ENCODE results near the gene POU2AF2.

POU2AF2 gene

GRCh38 chr11:111334532-111335502 is 89.3 kb downstream of the POU2AF2 start:
- no peak for DNase-seq

- DNase-seq = no peak
Observed at GRCh38 chr11:111335549-111335948, 90.0 kb downstream of the POU2AF2 start.

All from retina (tissue), 1 donor.